Esophagus squamous epithelium (tissue), 4 donors: ENCODE data around the gene CATSPER1.

Experiments used
- POLR2A ChIP-seq, 4 donors: fragments of 450-650 bp; IDR thresholded peaks; one replicate each; pipeline ENCODE4 v1.6.1; 2017; ENCODE audit warnings: antibody characterized with exemption in 4 of 4, mild to moderate bottlenecking in 4 of 4, moderate library complexity in 3 of 4
- TF ChIP-seq, protein P1 (sequence below), 6 experiments: fragments of 450-650 bp in 4 of 6; fragments of 200-600 bp in 2 of 6; sonication (generic) in 2 of 6; IDR thresholded peaks; one replicate each; pipeline ENCODE4 v1.5.1; 2016 to 2019; ENCODE audit warnings: antibody characterized with exemption in 6 of 6, mild to moderate bottlenecking in 4 of 6, moderate library complexity in 4 of 6

GRCh38 chr11:66017321-66017720, 9.0 kb downstream of the CATSPER1 start:
- TF ChIP-seq POLR2A (IDR thresholded peaks at IDR 0.05): no peak
- TF ChIP-seq, protein P1, sequence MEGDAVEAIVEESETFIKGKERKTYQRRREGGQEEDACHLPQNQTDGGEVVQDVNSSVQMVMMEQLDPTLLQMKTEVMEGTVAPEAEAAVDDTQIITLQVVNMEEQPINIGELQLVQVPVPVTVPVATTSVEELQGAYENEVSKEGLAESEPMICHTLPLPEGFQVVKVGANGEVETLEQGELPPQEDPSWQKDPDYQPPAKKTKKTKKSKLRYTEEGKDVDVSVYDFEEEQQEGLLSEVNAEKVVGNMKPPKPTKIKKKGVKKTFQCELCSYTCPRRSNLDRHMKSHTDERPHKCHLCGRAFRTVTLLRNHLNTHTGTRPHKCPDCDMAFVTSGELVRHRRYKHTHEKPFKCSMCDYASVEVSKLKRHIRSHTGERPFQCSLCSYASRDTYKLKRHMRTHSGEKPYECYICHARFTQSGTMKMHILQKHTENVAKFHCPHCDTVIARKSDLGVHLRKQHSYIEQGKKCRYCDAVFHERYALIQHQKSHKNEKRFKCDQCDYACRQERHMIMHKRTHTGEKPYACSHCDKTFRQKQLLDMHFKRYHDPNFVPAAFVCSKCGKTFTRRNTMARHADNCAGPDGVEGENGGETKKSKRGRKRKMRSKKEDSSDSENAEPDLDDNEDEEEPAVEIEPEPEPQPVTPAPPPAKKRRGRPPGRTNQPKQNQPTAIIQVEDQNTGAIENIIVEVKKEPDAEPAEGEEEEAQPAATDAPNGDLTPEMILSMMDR (IDR thresholded peaks at IDR 0.05): no peak
